Endothelial cell of umbilical vein (primary cell): Measurements from ENCODE around the gene UGT1A5. TPM values are rescaled to one million over a fixed set of nuclear protein-coding genes. Genes with fewer than 3 reads are reported as not detected.

Experiments used
- BruUV-seq: library from RNA; stranded (reverse); fragments of 400-500 nt; replicated peaks from 2 replicates; lab custom pipeline; 2021; lab: Mats Ljungman, UMichigan
- CTCF ChIA-PET: fragments of 300-600, 350-600 bp; sonication (Branson Sonifier 250); formaldehyde crosslinking; loops from one replicate; lab custom pipeline; 2021; ENCODE audit warnings: antibody characterized with exemption, inconsistent platforms; lab: Charles Lee
- POLR2A ChIA-PET: fragments of 300-600, 350-600 bp; sonication (Branson Sonifier 250); formaldehyde crosslinking; loops from one replicate; lab custom pipeline; 2021; ENCODE audit warnings: antibody characterized with exemption, inconsistent platforms; lab: Charles Lee
- DNase-seq: peaks from one replicate; pipeline ENCODE4 v3.0.0-alpha.2; 2011; ENCODE audit warnings: low read depth, low spot score
- FAIRE-seq: peaks from 2 replicates; lab custom pipeline; 2011; peaks lifted over from hg19 to GRCh38; lab: Jason Lieb, UNC
- H2AFZ ChIP-seq: 2 replicates; pipeline ENCODE4 v1.6.0; 2012; ENCODE audit warnings: low read depth, low read length, control low read depth, inconsistent platforms
- H3K27ac ChIP-seq: 2 replicates; pipeline ENCODE4 v1.5.1; 2011; ENCODE audit warnings: low read depth, mild to moderate bottlenecking, control low read depth, low read length, moderate library complexity; ENCODE audit not compliant: insufficient read depth
- H3K27me3 ChIP-seq, 2 experiments: 2 replicates each; pipeline versions ENCODE4 v1.6.0 to v1.6.1; 2011; ENCODE audit warnings: low read length in 2 of 2, mixed read lengths in 1 of 2; ENCODE audit not compliant: control insufficient read depth in 2 of 2, insufficient read depth in 2 of 2
- H3K36me3 ChIP-seq, 2 experiments: 2 replicates in 1 of 2; 3 replicates in 1 of 2; pipeline ENCODE4 v1.5.1; 2011; ENCODE audit warnings: low read length in 2 of 2, mild to moderate bottlenecking in 1 of 2, moderate library complexity in 1 of 2; ENCODE audit not compliant: control insufficient read depth in 2 of 2, insufficient read depth in 2 of 2; ENCODE audit errors: extremely low read depth in 1 of 2
- H3K4me1 ChIP-seq: 3 replicates; pipeline ENCODE4 v1.5.1; 2011; ENCODE audit warnings: mild to moderate bottlenecking, low read length; ENCODE audit not compliant: control insufficient read depth, insufficient read depth; ENCODE audit errors: extremely low read depth
- H3K4me2 ChIP-seq: 2 replicates; pipeline ENCODE4 v1.6.1; 2011; ENCODE audit warnings: low read length, control low read depth, mixed read lengths; ENCODE audit not compliant: insufficient read depth
- H3K4me3 ChIP-seq, 3 experiments: fragments of 200-600 bp in 1 of 3; sonication (generic), shearing (Covaris generic) in 1 of 3; replicated peaks in 1 of 3; 2 replicates each; pipeline ENCODE4 v1.5.1; 2011 to 2016; ENCODE audit warnings: control low read depth in 3 of 3, low read length in 3 of 3, mild to moderate bottlenecking in 2 of 3, inconsistent platforms in 1 of 3, low read depth in 1 of 3, moderate library complexity in 1 of 3; ENCODE audit not compliant: insufficient read depth in 1 of 3
- H3K79me2 ChIP-seq: 2 replicates; pipeline ENCODE4 v1.6.0; 2012; ENCODE audit warnings: low read length, inconsistent platforms; ENCODE audit not compliant: control insufficient read depth, insufficient read depth
- H3K9ac ChIP-seq: replicated peaks from 2 replicates; pipeline ENCODE3; 2011; ENCODE audit warnings: low read length, control low read depth; ENCODE audit not compliant: insufficient read depth; ENCODE audit errors: extremely low read depth
- H3K9me1 ChIP-seq: replicated peaks from 3 replicates; pipeline ENCODE4 v1.6.0; 2011; ENCODE audit warnings: mild to moderate bottlenecking, low read length; ENCODE audit not compliant: control insufficient read depth, insufficient read depth; ENCODE audit errors: extremely low read depth
- H3K9me3 ChIP-seq: replicated peaks from 2 replicates; pipeline ENCODE4 v1.5.1; 2012; ENCODE audit warnings: low read length, inconsistent platforms; ENCODE audit not compliant: control insufficient read depth, insufficient read depth
- H4K20me1 ChIP-seq: replicated peaks from 2 replicates; pipeline ENCODE3; 2011; ENCODE audit warnings: mild to moderate bottlenecking, low read length; ENCODE audit not compliant: control insufficient read depth, insufficient read depth; ENCODE audit errors: extremely low read depth
- CTCF ChIP-seq, 2 donors: IDR thresholded peaks; 1 replicate in 1 of 2; 2 replicates in 1 of 2; pipeline ENCODE4 v1.5.1; 2011; ENCODE audit warnings: low read length in 2 of 2, mild to moderate bottlenecking in 2 of 2, moderate library complexity in 2 of 2, control low read depth in 1 of 2, inconsistent platforms in 1 of 2, low read depth in 1 of 2; ENCODE audit not compliant: insufficient read depth in 1 of 2; ENCODE audit errors: extremely low read depth in 1 of 2
- EZH2 ChIP-seq: IDR thresholded peaks from 2 replicates; pipeline ENCODE4 v1.6.1; 2012; ENCODE audit warnings: borderline replicate concordance, low read depth, mild to moderate bottlenecking, moderate library complexity, low read length, inconsistent platforms; ENCODE audit not compliant: severe bottlenecking
- FOS ChIP-seq: IDR thresholded peaks from 2 replicates; pipeline ENCODE4 v1.6.1; 2011; ENCODE audit warnings: mild to moderate bottlenecking, low read length, moderate library complexity, borderline replicate concordance; ENCODE audit not compliant: insufficient read depth
- GATA2 ChIP-seq: IDR thresholded peaks from 2 replicates; pipeline ENCODE4 v1.7.0; 2011; ENCODE audit warnings: low read depth, mild to moderate bottlenecking, moderate library complexity, mixed read lengths, low read length; ENCODE audit not compliant: insufficient read length, insufficient read depth
- JUN ChIP-seq: IDR thresholded peaks from 2 replicates; pipeline ENCODE4 v1.6.1; 2011; ENCODE audit warnings: borderline replicate concordance, low read depth; ENCODE audit not compliant: insufficient read length, insufficient read depth
- MYC ChIP-seq: IDR thresholded peaks from one replicate; pipeline ENCODE4 v1.6.1; 2011; ENCODE audit warnings: mild to moderate bottlenecking, low read depth, low read length
- POLR2A ChIP-seq: IDR thresholded peaks from 2 replicates; pipeline ENCODE4 v1.6.1; 2012; ENCODE audit warnings: low read depth, mild to moderate bottlenecking, control low read depth, low read length
- POLR2AphosphoS5 ChIP-seq: IDR thresholded peaks from 2 replicates; pipeline ENCODE4 v1.6.1; 2012; ENCODE audit warnings: low read depth, mild to moderate bottlenecking, control low read depth, low read length, moderate library complexity; ENCODE audit not compliant: insufficient read depth
- dilution Hi-C: fragments of 300-500 bp; cut with MboI; formaldehyde crosslinking; loops from one replicate; pipeline ENCODE4 v1.15.0; 2019; ENCODE audit warnings: low sequenced_read_pairs; ENCODE audit not compliant: extremely low pct_ligation_motif_present
- intact Hi-C: fragments of 100-400 bp; cut with micrococcal nuclease; formaldehyde crosslinking; loops from one replicate; pipeline ENCODE4 v1.10.0; 2022
- polyA plus RNA-seq, 4 experiments: library from polyadenylated mRNA; depleted of rRNA in 3 of 4; stranded (reverse) in 3 of 4; unstranded in 1 of 4; fragments of >200 nt; gene quantifications; 2 replicates each; pipeline versions ENCODE4 v1.2.1 to v1.2.3, GENCODE V29; 2011 to 2012; ENCODE audit warnings: missing spikeins in 1 of 4
- total RNA-seq: library from RNA; stranded (reverse); gene quantifications from 2 replicates; pipeline ENCODE4 v1.2.3, GENCODE V29; 2021
- TF ChIP-seq, protein P1 (sequence below): IDR thresholded peaks from 2 replicates; pipeline ENCODE4 v1.6.1; 2011; ENCODE audit not compliant: insufficient read depth, insufficient read length

The UGT1A5 gene
- total and polyA plus RNA-seq, 2 donors (not counting 3 experiments of a cell fraction or from before 2014, with no cell fraction given): not detected

DNA sequence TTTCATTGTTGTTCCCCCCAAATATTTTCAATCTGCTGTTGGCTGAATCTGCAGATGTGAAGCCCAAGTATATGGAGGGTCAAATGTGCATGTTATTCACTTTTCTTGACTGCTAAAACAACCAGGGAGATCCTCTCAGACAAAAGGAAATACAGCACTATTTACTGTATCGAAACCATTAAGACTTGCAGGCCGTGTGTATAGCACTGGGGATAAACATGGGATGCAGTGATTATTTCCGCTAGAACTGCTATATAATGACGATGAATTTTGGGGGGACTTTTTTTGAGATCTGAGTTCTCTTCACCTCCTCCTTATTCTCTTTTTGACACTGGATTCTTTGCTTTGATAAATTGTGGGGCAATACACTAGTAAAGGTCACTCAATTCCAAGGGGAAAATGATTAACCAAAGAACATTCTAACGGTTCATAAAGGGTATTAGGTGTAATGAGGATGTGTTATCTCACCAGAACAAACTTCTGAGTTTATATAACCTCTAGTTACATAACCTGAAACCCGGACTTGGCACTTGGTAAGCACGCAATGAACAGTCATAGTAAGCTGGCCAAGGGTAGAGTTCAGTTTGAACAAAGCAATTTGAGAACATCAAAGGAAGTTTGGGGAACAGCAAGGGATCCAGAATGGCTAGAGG lies 43.8 kb downstream of the UGT1A5 start:
- H4K20me1 ChIP-seq: no peaks in the 10 kb centered on the region
- H3K9me1 ChIP-seq: no peaks in the 10 kb centered on the region
- no peak overlapping the region for H3K4me3 ChIP-seq
- ChIA-PET CTCF (no interaction called here), POLR2A (no interaction called here)
- H3K79me2 ChIP-seq: no peaks in the 10 kb centered on the region
- no peak overlapping the region for H3K9ac ChIP-seq
- no peaks in the 10 kb centered on the region for H3K4me1 ChIP-seq
- intact Hi-C loops (no loop called here), dilution Hi-C loops (no loop called here)
- H3K9me3 ChIP-seq: no peaks in the 10 kb centered on the region
- no peak overlapping the region for H2AFZ ChIP-seq
- H3K27me3 ChIP-seq: peaks cover 0 to 3% of the 10 kb centered on the region in 2 experiments
- FAIRE-seq: no peak
- H3K27ac ChIP-seq: no peak overlapping the region
- BruUV-seq: no TSS peak
- no peaks in the 10 kb centered on the region for H3K36me3 ChIP-seq
- TF ChIP-seq JUN (no peak), POLR2AphosphoS5 (no peak), GATA2 (no peak), FOS (no peak), MYC (no peak), CTCF (IDR thresholded peaks at IDR 0.05; ENCODE audit: extremely low read depth in 1 of 2, insufficient read depth in 1 of 2, low read depth in 1 of 2, low read length in 2 of 2) (no peak), POLR2A (no peak), EZH2 (no peak)
- TF ChIP-seq, protein P1, sequence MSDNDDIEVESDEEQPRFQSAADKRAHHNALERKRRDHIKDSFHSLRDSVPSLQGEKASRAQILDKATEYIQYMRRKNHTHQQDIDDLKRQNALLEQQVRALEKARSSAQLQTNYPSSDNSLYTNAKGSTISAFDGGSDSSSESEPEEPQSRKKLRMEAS: no peak
- DNase-seq: no peak
- no peak overlapping the region for H3K4me2 ChIP-seq
